Measurements from ENCODE around the gene TIAL1. TPM values are rescaled to one million over a fixed set of nuclear protein-coding genes. Genes with fewer than 3 reads are reported as not detected.

Gene TIAL1
- total RNA-seq, 2 donors from 2014 or later: 68.7 to 74.3 TPM

GRCh38 chr10:119549247-119549999 is 47.3 kb downstream of the TIAL1 start:
- no peaks in the 10 kb centered on the region for H3K36me3 ChIP-seq
- intact Hi-C loops (cut with DNase I): no loop called here
- H3K4me1 ChIP-seq (replicated peaks): no peaks in the 10 kb centered on the region
- H3K9me3 ChIP-seq: no peaks in the 10 kb centered on the region
- H3K27ac ChIP-seq: no peak overlapping the region
- no peaks in the 10 kb centered on the region for H3K27me3 ChIP-seq (replicated peaks; ENCODE audit: insufficient read depth)
- no peak overlapping the region for H3K4me3 ChIP-seq
- no peak for TF ChIP-seq POLR2A (IDR thresholded peaks at IDR 0.05)
- TF ChIP-seq POLR2AphosphoS5 (IDR thresholded peaks at IDR 0.05): no peak
- TF ChIP-seq CTCF (IDR thresholded peaks at IDR 0.05): no peak
- no peak for DNase-seq (ENCODE audit: low spot score)
- 47% methylated on average over 2 of the region's 2 CpGs for WGBS

GRCh38 chr10:119546009-119546408 is 50.8 kb downstream of the TIAL1 start:
- intact Hi-C loops (cut with DNase I): no loop called here
- TF ChIP-seq CTCF (IDR thresholded peaks at IDR 0.05): no peak

DNA sequence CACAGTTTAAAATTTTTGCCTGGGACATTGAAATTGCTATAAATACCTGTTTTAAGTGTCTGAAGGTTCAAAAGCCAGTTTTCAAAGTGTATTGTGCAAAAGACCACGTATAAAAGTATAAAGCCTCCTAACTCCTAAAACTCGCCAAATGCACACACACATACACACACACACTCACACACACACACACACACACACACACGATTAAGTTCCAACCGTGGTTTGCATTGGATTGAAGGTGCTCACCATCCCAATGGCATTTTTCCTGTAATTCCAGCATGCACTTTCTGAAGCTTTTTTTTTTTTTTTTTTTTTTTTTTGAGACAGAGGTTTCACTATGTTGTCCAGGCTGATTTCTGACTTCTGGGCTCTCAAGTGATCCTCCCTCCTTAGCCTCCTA is 51.5 kb downstream of the TIAL1 start:
- Histone ChIP-seq H3K9me3 (no peaks in the 10 kb centered on the region), H3K27me3 (replicated peaks; ENCODE audit: insufficient read depth) (no peaks in the 10 kb centered on the region), H3K36me3 (no peaks in the 10 kb centered on the region), H3K27ac (no peak overlapping the region), H3K4me3 (no peak overlapping the region), H3K4me1 (replicated peaks) (no peaks in the 10 kb centered on the region)
- DNase-seq (ENCODE audit: low spot score): no peak
- WGBS: 46% methylated on average over 4 of the region's 4 CpGs
- TF ChIP-seq POLR2AphosphoS5 (IDR thresholded peaks at IDR 0.05) (no peak), POLR2A (IDR thresholded peaks at IDR 0.05) (no peak), CTCF (IDR thresholded peaks at IDR 0.05) (no peak)
- intact Hi-C loops (cut with DNase I): no loop called here

More at GRCh38 chr10:119546009-119546408, 50.8 kb downstream of the TIAL1 start:
- no peak overlapping the region for H3K4me3 ChIP-seq
- H3K4me1 ChIP-seq (replicated peaks): no peaks in the 10 kb centered on the region
- H3K27me3 ChIP-seq (replicated peaks; ENCODE audit: insufficient read depth): no peaks in the 10 kb centered on the region
- DNase-seq (ENCODE audit: low spot score): no peak
- H3K36me3 ChIP-seq: no peaks in the 10 kb centered on the region
- 33% methylated on average over 3 of the region's 3 CpGs for WGBS
- H3K9me3 ChIP-seq: no peaks in the 10 kb centered on the region
- no peak overlapping the region for H3K27ac ChIP-seq

- H3K27ac ChIP-seq: peak overlapping the region; percentile 12 to 76
- H3K4me3 ChIP-seq: peak overlapping the region in 1 of 2 donors; percentile 76
- TF ChIP-seq CTCF (IDR thresholded peaks at IDR 0.05): no peak
- TF ChIP-seq POLR2A (IDR thresholded peaks at IDR 0.05): no peak
- TF ChIP-seq POLR2AphosphoS5 (IDR thresholded peaks at IDR 0.05): no peak
- 52% methylated on average over 19 of the region's 19 CpGs for WGBS
- no peak for DNase-seq (ENCODE audit: low spot score)
- H3K4me1 ChIP-seq (replicated peaks): no peaks in the 10 kb centered on the region
- H3K36me3 ChIP-seq: no peaks in the 10 kb centered on the region
- no peaks in the 10 kb centered on the region for H3K27me3 ChIP-seq (replicated peaks; ENCODE audit: insufficient read depth)
- intact Hi-C loops (cut with DNase I): loop anchor here (2.0 kb wide), 1 partner anchor 337 kb away; the partner anchor contains the start of gene GRK5
- H3K9me3 ChIP-seq: no peaks in the 10 kb centered on the region
Observed at GRCh38 chr10:119543814-119544642, 52.7 kb downstream of the TIAL1 start.
